A673 (cell line): ENCODE data around the gene HDGFL2.

ENCODE experiments used
- EZH2 ChIP-seq: fragments of 200-600 bp; sonication (generic); IDR thresholded peaks from 2 replicates; pipeline ENCODE4 v1.6.1; 2017; ENCODE audit warnings: borderline replicate concordance, low read depth, mild to moderate bottlenecking, mixed read lengths, antibody characterized with exemption, low read length; ENCODE audit not compliant: poor library complexity, severe bottlenecking
- TF ChIP-seq, protein P1 (sequence below): fragments of 300-800, 200-600 bp; sonication (generic); conservative IDR thresholded peaks from 2 replicates; pipeline ENCODE4 v1.5.1; 2017; ENCODE audit warnings: low read depth, mild to moderate bottlenecking, antibody characterized with exemption, low read length, moderate library complexity, mixed read lengths

DNA sequence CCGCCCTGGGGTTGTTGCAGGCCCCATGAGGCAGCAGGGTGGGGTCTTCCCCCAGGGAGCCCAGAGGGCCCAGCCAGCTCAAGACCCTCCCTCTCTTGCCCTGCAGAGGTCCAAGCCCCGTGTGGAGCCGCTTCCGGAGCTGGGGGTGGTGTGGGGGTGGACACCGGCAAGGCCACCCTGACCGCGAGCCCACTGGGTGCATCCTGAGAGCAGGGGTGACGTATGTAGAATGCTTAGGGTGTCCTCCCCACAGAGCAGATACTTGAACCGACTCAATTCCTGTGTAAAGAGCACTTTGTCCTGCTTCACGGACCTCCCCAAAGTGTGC is 29.3 kb upstream of the HDGFL2 start:
- TF ChIP-seq, protein P1, sequence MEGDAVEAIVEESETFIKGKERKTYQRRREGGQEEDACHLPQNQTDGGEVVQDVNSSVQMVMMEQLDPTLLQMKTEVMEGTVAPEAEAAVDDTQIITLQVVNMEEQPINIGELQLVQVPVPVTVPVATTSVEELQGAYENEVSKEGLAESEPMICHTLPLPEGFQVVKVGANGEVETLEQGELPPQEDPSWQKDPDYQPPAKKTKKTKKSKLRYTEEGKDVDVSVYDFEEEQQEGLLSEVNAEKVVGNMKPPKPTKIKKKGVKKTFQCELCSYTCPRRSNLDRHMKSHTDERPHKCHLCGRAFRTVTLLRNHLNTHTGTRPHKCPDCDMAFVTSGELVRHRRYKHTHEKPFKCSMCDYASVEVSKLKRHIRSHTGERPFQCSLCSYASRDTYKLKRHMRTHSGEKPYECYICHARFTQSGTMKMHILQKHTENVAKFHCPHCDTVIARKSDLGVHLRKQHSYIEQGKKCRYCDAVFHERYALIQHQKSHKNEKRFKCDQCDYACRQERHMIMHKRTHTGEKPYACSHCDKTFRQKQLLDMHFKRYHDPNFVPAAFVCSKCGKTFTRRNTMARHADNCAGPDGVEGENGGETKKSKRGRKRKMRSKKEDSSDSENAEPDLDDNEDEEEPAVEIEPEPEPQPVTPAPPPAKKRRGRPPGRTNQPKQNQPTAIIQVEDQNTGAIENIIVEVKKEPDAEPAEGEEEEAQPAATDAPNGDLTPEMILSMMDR, result no peak
- TF ChIP-seq EZH2, result no peak
